NCI-H510A treated with DMSO at 0.1 percent for 48 hours (cell line): Measurements from ENCODE around the gene BYSL.

ENCODE experiments used
- DNase-seq: peaks from one replicate; lab custom pipeline; 2025; lab: John Stamatoyannopoulos, UW

BYSL gene, protein sequence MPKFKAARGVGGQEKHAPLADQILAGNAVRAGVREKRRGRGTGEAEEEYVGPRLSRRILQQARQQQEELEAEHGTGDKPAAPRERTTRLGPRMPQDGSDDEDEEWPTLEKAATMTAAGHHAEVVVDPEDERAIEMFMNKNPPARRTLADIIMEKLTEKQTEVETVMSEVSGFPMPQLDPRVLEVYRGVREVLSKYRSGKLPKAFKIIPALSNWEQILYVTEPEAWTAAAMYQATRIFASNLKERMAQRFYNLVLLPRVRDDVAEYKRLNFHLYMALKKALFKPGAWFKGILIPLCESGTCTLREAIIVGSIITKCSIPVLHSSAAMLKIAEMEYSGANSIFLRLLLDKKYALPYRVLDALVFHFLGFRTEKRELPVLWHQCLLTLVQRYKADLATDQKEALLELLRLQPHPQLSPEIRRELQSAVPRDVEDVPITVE

DNA sequence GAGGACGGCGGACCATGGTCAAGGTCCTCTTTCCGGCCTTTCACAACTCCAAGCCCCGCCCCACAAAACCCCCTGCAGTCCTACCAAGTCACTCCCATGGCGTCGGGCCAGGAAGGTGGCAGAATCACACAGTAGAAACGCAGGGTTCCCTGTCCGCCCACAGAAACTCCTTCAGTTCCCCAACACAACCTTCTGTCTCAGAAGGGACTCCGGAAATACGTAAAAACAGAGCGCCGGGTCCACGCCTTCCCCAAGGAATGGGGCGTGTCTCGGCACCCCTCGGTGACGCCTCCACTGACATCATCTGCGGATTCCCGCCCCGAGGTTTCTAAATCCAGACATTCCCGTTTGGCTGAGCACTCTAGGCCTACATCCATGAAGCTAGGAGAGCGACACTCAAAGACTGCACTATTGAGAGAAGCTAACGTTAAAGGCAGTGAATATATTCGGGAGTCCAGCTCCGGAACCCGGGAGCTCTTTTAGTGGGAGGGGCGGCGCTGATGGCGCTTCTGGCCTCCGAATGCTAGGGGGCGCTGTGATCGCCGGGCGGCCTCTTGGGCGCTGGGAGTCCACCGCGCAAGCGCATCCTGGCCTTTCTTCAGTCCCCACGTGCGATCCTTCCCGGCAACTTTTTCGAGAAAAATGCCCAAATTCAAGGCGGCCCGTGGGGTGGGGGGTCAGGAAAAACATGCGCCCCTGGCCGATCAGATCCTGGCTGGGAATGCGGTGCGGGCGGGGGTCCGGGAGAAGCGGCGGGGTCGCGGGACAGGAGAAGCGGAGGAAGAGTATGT is at the start of gene BYSL, which contains the start of gene MED20:
Gene BYSL (plus strand): TSS at position 579 of the 791 bp plus-strand sequence. CDS start 64 bp downstream, at position 643.
Gene MED20 (minus strand): TSS at position 219 of the 791 bp plus-strand sequence. CDS start 121 bp downstream, at position 98.
- DNase-seq: peak; percentile 99

GRCh38 chr6:41871691-41872090 is 49.6 kb upstream of the BYSL start:
- DNase-seq: no peak

- DNase-seq: no peak
Measured at GRCh38 chr6:41872147-41872546, 49.2 kb upstream of the BYSL start.

DNA sequence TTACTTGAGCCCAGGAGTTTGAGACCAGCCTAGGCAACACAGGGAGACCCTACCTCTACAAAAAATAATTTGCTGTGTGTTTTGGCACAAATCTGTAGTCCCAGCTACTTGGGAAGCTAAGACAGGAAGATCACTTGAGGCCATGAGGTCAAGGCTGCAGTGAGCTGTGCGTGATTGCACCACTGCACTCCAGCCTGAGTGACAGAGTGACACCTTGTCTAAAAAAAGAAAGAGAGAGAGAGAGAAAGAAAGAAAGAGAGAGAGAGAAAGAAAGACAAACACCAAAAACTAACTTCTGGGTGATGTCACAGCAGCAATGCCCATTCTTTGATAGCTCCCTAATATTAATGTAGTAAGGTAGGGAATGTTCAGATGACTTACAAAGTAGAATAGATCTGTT is 46.6 kb upstream of the BYSL start:
- no peak for DNase-seq

DNA sequence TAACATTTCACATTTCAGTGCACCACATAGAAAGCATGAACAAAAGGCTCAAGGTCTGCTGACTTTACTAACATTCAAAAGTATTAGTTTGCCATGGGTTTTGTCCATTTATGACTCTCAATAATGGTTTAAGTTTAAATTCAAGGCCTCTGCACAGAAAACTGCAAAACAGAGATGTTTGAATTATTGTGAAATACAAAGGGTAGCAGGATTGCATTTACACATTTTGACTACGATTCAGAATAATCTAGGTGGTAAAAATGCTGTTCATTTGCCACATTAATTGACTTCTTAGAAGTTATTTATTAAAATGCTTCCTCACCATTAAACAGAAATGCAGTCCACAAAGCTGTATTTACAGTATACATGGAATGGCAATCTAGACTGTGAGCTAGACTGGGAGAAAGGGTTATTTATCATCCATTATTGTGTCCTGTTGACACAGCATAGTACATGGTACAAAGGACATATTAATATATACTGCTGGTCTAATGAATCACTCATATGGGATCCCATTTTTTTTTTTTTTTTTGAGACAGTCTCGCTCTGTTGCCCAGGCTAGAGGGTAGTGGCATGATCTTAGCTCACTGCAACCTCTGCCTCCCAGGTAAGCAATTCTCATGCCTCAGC is 44.1 kb upstream of the BYSL start:
- DNase-seq: no peak

GRCh38 chr6:41878246-41878645 is 43.1 kb upstream of the BYSL start:
- no peak for DNase-seq

DNA sequence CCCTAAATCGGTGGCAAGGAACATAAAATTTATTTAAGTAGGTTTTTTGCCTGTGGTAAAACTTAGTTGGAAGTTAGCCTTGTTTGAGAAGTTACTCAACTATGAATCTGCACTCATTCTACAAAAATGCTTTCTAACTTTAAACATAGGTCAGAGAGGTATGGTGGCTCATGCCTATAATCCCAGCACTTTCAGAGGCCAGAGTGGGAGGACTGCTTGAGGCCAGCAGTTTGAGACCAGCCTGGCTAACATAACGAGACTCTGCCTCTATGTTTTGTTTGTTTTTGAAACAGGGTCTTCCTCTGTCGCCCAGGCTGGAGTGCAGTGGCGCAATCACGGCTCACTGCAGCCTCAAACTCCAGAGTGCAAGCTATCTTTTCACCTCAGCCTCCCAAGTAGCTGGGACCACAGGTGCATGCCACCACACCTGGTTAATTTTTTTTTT is 42.3 kb upstream of the BYSL start:
- no peak for DNase-seq

DNA sequence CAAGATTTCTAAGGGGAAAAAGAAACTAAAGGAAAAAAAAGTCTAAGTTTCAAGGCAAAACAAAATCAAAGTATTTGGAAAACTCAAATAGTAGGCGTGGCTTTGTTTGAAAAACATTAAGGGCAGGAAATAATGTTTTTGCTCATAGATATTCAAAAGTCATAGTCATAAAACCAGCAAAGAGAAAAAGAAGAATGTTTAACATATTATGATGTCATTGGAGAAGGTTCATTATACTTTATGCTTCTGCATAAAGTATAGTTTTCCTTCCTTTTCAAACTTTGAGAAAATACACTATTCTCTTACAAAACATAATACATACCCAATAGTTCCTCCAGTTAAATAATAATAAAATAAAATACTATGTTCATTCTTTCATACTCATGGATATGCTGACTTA is 39.8 kb upstream of the BYSL start:
- DNase-seq: no peak

- DNase-seq: no peak
Measured at GRCh38 chr6:41884957-41885356, 36.3 kb upstream of the BYSL start.

GRCh38 chr6:41885930-41886329 is 35.4 kb upstream of the BYSL start:
- DNase-seq: no peak

DNA sequence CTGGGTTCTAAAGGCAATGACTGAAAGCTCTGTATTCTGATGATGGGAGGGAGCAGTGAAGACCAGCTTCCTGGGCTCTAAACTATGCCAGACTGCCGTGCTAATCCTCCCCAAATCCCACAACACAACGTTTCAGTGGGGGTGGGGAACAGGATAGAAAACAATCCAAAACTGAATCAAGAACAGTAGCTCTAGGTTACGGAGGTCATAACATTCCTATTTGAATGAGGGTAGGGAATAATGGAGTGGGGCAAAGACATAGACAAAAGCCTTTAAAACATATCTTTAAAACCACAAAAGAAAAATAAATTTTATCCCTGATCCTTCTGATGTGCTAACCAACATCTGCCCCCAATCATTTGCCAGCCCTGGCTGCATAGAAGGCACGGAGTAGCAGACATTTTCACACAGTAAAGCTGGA is 34.0 kb upstream of the BYSL start:
- no peak for DNase-seq

GRCh38 chr6:41892921-41893564 is 28.3 kb upstream of the BYSL start:
- DNase-seq: no peak

DNA sequence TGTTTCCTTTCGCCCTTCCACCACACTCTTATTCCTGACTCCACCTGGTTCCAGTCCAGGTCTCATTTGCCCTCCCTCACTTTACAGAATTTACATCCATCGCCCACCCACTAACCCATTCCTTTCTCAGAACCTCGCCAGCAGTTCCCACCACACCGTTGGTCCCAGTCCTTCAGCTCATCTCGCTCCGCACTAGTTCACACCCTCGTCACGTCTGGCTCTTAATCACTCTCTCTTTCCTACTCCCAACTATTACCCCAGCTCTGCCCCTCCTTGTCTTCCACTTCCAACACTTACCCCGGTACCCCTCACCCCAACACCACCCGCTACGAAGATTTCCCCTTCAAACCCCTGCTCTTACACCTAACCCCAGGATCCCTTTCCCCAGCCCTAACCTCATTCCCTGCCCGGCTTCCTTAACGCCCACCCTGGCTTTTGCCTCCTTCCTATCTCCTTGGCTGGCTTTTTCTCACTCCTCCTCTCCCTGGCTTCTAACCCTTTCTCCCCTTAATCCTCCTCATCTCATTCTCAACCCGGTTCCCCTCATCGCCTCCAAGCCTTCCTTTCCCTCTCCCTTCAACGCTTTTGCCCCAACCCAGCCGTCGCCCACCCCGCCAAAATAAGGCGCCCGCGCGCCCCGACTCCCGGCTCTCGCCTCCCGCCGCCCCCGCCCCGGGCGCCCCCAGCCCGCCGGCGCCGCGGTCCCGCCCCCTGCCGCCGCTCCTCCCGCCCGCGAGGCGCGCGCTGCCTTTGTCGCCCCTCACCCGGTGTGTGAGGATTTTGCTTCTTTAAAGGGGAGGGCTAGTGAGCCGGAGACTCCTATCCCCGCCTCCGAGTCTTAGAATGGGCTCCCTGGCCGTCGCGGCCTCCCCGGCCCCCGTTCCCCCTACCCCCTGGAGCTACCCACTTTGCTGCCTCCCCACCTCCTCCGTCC is 26.7 kb upstream of the BYSL start:
- DNase-seq: peak; percentile 90

DNA sequence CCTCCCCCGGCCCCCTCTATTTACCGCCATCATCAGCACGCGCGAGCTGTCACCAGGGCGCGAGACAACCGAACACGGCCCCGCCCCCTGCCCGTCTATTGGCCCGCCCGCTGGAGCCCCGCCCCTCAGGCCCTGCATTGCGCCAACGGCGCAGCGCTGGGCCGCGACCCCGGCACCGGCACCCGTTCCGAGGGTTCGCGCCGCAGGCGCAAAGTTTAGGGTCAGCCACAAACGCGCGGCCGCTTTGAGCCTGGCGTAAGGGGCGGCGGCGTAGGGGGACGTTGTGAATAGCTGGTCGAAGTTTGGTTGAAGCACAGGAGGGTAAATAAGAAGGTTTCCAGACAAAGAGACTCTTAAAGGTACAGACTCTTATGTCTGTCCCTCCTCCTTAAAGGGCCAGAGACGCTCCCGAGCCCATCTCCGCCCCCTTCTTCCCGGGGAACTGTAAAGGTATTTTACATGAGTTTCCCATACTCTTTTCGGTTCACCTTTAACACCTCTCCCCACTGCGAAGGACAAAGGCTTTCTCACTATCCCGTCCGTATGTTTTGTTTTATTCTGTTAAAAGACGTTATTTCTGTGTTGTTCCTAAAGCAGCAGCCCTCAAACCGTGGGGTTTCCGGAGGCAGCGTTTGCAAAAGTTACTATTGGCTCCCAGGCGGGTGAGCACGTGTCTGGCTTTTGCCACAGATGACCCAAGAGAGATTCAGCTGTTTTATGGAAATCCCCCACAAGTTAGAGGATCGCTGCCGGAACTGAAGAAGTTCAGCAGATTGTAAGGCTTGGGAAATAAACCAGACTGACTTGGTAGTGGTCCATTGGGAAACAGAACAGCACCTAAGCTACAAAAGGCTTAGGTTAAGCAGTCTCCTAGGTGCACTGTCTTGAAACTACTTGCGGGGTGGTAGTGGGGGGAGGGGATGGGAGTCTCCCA is 25.7 kb upstream of the BYSL start, which contains the start of gene USP49:
Gene USP49 (minus strand): TSS at position 76 of the 934 bp plus-strand sequence. CDS start 88,392 bp downstream, outside the sequence.
- DNase-seq: peak; percentile 90

GRCh38 chr6:41896281-41896680 is 25.0 kb upstream of the BYSL start:
- no peak for DNase-seq

DNA sequence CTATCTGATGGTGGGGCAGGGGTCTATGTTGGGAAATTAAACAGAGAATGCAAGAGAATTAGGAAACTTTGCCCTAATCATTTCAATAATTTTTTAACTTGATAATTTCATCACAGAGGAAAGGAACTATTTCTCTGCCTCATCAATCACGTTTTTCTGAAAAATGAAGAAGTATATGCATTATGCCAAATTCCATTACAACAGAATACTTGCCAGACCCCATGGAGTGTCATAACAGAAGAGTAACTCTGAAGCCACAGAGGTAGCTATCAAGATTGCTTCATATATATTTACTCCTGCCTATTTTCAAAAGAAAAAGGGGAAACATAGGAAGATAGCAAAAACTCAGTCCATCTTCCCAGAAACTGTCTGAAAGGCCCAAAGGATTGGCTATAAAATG is 20.4 kb upstream of the BYSL start:
- no peak for DNase-seq

- no peak for DNase-seq
Measured at GRCh38 chr6:41901882-41902519, 19.3 kb upstream of the BYSL start.

GRCh38 chr6:41909727-41910126 is 11.6 kb upstream of the BYSL start:
- no peak for DNase-seq

DNA sequence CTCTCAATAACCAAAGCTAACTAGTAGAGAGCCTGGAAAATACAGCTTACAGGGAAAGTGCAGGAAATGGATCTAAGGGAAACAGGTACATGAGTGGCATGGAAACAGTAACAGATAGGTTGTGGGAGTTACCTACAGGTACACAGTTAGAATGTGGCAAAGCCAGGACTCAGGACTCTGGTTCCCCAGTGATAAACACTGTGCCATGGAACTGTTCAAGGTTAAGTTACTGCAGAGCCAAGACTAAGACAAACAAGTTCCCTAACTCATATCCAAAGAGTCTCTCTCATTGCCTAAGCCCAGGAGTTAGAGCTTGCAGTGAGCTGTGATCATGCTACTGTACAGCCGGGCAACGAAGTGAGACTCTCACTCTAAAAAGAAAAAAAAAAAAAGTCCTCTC is 7.0 kb upstream of the BYSL start:
- no peak for DNase-seq
